H1 (cell line): ENCODE data around the gene ZBTB46. TPM values are rescaled to one million over a fixed set of nuclear protein-coding genes. Genes with fewer than 3 reads are reported as not detected.

ENCODE experiments used
- SAP30 ChIP-seq: fragments of 300-600 bp; sonication (generic); IDR thresholded peaks from 2 replicates; pipeline ENCODE4 v1.7.1; 2012; ENCODE audit warnings: low read length, moderate library complexity, mild to moderate bottlenecking, inconsistent platforms; ENCODE audit not compliant: insufficient read depth, insufficient replicate concordance
- SP1 ChIP-seq: IDR thresholded peaks from 2 replicates; pipeline ENCODE4 v1.6.1; 2011; ENCODE audit warnings: low read depth, low read length
- polyA plus RNA-seq, 7 experiments: library from polyadenylated mRNA; depleted of rRNA in 3 of 7; stranded (reverse) in 5 of 7; unstranded in 2 of 7; fragments of >200 nt in 5 of 7; fragments of 200-250 nt in 2 of 7; gene quantifications; 1 replicate in 5 of 7; 2 replicates in 1 of 7; 4 replicates in 1 of 7; pipeline versions ENCODE4 v1.2.1 to v1.2.3, GENCODE V29; 2011 to 2013; ENCODE audit warnings: missing spikeins in 2 of 7, mixed read lengths in 2 of 7
- total RNA-seq: library from RNA; stranded (reverse); fragmentation: NEBNext Ultra II Directional; extraction: Animal tissue kit (Norgen Biotek cat#: 25700); gene quantifications from 2 replicates; pipeline ENCODE4 v1.2.1, GENCODE V29; 2021
- TF ChIP-seq, protein P1 (sequence below): fragments of 300-600 bp; sonication (generic); IDR thresholded peaks from 2 replicates; pipeline ENCODE4 v1.7.1; 2012; ENCODE audit warnings: low read length, moderate library complexity, mild to moderate bottlenecking, inconsistent platforms; ENCODE audit not compliant: insufficient replicate concordance
- TF ChIP-seq, protein P2 (sequence below): IDR thresholded peaks from 2 replicates; pipeline ENCODE4 v1.6.1; 2011; ENCODE audit warnings: low read length, improper control_type of control experiment

Gene ZBTB46
- total and polyA plus RNA-seq, 2 of the 8 experiments (the other 6 are each of a cell fraction or from before 2014, with no cell fraction given), result 6.4 to 22.4 TPM

DNA sequence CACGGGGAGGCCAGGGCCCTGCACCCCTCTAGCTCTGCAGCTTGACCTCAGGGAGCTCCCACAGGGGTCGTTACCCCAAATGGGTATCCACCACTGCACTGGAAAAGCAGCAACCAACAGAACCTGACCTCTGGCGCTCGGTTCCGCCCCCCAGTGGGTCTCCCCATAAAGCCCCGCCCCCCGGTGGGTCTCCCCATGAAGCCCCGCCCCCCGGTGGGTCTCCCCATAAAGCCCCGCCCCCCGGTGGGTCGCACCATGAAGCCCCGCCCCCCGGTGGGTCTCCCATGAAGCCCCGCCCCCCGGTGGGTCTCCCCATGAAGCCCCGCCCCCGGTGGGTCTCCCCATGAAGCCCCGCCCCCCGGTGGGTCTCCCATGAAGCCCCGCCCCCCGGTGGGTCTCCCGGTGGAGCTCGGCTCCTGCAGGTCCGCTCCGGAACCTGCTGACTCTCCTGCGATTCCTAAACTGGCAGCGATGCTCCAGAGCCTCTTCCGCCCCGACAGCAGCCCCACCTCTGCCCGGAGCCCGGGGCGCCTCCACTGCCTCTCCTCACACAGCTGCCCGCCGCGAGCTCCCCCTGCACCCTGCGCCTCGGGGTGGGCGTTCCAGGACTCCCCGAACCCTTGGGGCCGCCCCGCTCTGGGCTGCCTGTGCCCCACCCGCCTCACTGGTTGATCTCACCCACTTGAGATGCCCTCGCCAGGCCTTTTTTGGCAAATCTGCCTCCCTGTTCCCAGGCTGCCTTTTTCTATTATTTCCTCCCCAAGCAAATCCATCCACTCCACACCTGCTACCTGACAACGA is 79.4 kb downstream of the ZBTB46 start (continued):
- TF ChIP-seq, protein P1, sequence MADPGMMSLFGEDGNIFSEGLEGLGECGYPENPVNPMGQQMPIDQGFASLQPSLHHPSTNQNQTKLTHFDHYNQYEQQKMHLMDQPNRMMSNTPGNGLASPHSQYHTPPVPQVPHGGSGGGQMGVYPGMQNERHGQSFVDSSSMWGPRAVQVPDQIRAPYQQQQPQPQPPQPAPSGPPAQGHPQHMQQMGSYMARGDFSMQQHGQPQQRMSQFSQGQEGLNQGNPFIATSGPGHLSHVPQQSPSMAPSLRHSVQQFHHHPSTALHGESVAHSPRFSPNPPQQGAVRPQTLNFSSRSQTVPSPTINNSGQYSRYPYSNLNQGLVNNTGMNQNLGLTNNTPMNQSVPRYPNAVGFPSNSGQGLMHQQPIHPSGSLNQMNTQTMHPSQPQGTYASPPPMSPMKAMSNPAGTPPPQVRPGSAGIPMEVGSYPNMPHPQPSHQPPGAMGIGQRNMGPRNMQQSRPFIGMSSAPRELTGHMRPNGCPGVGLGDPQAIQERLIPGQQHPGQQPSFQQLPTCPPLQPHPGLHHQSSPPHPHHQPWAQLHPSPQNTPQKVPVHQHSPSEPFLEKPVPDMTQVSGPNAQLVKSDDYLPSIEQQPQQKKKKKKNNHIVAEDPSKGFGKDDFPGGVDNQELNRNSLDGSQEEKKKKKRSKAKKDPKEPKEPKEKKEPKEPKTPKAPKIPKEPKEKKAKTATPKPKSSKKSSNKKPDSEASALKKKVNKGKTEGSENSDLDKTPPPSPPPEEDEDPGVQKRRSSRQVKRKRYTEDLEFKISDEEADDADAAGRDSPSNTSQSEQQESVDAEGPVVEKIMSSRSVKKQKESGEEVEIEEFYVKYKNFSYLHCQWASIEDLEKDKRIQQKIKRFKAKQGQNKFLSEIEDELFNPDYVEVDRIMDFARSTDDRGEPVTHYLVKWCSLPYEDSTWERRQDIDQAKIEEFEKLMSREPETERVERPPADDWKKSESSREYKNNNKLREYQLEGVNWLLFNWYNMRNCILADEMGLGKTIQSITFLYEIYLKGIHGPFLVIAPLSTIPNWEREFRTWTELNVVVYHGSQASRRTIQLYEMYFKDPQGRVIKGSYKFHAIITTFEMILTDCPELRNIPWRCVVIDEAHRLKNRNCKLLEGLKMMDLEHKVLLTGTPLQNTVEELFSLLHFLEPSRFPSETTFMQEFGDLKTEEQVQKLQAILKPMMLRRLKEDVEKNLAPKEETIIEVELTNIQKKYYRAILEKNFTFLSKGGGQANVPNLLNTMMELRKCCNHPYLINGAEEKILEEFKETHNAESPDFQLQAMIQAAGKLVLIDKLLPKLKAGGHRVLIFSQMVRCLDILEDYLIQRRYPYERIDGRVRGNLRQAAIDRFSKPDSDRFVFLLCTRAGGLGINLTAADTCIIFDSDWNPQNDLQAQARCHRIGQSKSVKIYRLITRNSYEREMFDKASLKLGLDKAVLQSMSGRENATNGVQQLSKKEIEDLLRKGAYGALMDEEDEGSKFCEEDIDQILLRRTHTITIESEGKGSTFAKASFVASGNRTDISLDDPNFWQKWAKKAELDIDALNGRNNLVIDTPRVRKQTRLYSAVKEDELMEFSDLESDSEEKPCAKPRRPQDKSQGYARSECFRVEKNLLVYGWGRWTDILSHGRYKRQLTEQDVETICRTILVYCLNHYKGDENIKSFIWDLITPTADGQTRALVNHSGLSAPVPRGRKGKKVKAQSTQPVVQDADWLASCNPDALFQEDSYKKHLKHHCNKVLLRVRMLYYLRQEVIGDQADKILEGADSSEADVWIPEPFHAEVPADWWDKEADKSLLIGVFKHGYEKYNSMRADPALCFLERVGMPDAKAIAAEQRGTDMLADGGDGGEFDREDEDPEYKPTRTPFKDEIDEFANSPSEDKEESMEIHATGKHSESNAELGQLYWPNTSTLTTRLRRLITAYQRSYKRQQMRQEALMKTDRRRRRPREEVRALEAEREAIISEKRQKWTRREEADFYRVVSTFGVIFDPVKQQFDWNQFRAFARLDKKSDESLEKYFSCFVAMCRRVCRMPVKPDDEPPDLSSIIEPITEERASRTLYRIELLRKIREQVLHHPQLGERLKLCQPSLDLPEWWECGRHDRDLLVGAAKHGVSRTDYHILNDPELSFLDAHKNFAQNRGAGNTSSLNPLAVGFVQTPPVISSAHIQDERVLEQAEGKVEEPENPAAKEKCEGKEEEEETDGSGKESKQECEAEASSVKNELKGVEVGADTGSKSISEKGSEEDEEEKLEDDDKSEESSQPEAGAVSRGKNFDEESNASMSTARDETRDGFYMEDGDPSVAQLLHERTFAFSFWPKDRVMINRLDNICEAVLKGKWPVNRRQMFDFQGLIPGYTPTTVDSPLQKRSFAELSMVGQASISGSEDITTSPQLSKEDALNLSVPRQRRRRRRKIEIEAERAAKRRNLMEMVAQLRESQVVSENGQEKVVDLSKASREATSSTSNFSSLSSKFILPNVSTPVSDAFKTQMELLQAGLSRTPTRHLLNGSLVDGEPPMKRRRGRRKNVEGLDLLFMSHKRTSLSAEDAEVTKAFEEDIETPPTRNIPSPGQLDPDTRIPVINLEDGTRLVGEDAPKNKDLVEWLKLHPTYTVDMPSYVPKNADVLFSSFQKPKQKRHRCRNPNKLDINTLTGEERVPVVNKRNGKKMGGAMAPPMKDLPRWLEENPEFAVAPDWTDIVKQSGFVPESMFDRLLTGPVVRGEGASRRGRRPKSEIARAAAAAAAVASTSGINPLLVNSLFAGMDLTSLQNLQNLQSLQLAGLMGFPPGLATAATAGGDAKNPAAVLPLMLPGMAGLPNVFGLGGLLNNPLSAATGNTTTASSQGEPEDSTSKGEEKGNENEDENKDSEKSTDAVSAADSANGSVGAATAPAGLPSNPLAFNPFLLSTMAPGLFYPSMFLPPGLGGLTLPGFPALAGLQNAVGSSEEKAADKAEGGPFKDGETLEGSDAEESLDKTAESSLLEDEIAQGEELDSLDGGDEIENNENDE, result no peak
- TF ChIP-seq, protein P2, sequence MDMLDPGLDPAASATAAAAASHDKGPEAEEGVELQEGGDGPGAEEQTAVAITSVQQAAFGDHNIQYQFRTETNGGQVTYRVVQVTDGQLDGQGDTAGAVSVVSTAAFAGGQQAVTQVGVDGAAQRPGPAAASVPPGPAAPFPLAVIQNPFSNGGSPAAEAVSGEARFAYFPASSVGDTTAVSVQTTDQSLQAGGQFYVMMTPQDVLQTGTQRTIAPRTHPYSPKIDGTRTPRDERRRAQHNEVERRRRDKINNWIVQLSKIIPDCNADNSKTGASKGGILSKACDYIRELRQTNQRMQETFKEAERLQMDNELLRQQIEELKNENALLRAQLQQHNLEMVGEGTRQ, result no peak
- TF ChIP-seq SP1, result no peak
- TF ChIP-seq SAP30, result no peak
